Right ventricle myocardium superior (tissue), 1 donor: Measurements from ENCODE around the gene HEPACAM2. TPM values are rescaled to one million over a fixed set of nuclear protein-coding genes. Genes with fewer than 3 reads are reported as not detected.
A peak's percentile ranks its signal among the peaks of the same experiment; 100 is the strongest.

ENCODE experiments used
- ATAC-seq: fragments of 200-7000 bp; cut with Tn5 transposase; one replicate; pipeline ENCODE4 v1.9.1; 2020; ENCODE audit warnings: mild to moderate bottlenecking; ENCODE audit not compliant: poor library complexity
- DNase-seq: peaks from one replicate; pipeline ENCODE4 v3.0.0-alpha.2; 2020
- intact Hi-C: fragments of 100-400 bp; cut with DNase I; formaldehyde crosslinking; loops from one replicate; pipeline ENCODE4 v1.11.2; 2022
- total RNA-seq: library from RNA; stranded (reverse); fragmentation: NEBNext Ultra II Directional; extraction: Animal tissue kit (Norgen Biotek cat#: 25700); gene quantifications from one replicate; pipeline ENCODE4 v1.2.1, GENCODE V29; 2021
- donor health status: DM: no; HTN: yes; CAD: no; lungs with severe emphysema.

The HEPACAM2 gene
- total RNA-seq, 1 donor from 2014 or later = not detected

DNA sequence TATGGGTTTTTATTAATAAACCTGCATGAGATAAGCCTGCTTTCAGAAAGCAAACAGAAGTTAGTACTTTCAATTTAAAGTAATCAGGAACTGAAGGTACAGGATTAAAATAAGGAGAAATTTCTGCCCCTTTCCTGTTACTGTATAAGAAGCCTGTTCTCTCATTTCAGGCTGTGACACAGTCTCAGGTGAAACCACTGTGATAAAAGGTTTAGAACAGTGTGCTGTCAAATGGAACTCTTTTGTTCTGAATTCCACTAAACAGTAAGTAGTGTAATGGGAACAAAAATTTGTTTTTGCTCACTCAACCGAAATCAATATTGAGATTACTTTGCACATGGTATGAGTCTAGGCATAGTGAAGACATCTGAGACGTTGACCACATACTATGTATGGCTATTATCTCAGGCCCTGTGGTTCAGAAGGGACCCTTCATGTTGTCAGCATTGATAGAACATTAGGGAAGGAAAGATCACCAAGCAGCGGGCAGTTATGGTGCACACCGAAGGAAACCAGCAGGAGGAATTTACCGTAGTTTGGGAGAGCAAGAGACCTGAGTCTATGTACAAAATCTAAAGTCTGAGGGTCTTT lies 14.9 kb downstream of the HEPACAM2 start:
- DNase-seq = no peak
- intact Hi-C loops = no loop called here
- ATAC-seq = no peak

- intact Hi-C loops = no loop called here
- DNase-seq (no peak), ATAC-seq (no peak)
These were observed 21.2 kb downstream of the HEPACAM2 start for GRCh38 chr7:93205046-93205445.

DNA sequence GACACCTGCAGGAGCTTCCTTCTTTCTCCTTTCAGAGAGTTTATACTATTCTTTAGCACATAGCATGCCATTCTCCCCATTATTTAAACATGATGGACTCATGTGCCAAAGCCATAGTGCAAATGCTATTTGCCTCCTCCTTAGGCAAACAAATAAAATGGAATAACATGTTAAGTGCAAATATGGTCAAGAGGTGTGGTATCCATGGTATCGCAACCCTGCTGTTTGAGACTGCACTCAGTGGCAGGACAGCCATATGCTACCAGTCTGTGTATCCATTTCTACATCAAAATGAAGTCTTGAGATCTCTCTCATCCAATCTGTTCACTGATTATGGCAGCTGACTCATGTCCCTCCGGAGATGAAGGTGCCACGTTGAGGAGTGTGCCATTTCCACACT lies 22.8 kb downstream of the HEPACAM2 start:
- intact Hi-C loops = no loop called here
- DNase-seq (no peak), ATAC-seq (no peak)

GRCh38 chr7:93202594-93203250 lies 23.5 kb downstream of the HEPACAM2 start:
- ATAC-seq (no peak), DNase-seq (no peak)
- intact Hi-C loops = no loop called here

GRCh38 chr7:93198472-93198871 lies 27.8 kb downstream of the HEPACAM2 start:
- DNase-seq (no peak), ATAC-seq (no peak)
- intact Hi-C loops = no loop called here

GRCh38 chr7:93196336-93196735 lies 29.9 kb downstream of the HEPACAM2 start:
- DNase-seq (peak; percentile 32), ATAC-seq (no peak)
- intact Hi-C loops = no loop called here

DNA sequence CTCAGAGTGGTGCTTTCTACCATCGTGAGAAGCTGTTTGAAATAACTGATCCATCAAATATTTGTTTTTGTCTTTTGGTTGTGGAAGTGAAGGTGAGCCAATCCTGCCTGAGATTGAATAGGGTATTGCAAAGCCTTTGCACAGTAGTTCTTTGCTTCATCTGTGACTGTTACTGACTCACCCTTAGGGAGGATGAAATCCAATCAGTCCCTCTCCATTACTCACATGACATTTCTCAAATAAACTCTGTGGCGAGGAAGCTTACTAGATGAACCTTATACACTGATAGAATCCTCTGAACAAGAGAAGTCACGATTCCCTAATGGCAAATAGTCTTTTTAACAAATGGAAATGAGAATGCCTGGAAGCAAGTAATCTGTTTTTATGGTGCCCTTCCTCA lies 31.9 kb downstream of the HEPACAM2 start:
- DNase-seq (no peak), ATAC-seq (no peak)
- intact Hi-C loops = no loop called here

DNA sequence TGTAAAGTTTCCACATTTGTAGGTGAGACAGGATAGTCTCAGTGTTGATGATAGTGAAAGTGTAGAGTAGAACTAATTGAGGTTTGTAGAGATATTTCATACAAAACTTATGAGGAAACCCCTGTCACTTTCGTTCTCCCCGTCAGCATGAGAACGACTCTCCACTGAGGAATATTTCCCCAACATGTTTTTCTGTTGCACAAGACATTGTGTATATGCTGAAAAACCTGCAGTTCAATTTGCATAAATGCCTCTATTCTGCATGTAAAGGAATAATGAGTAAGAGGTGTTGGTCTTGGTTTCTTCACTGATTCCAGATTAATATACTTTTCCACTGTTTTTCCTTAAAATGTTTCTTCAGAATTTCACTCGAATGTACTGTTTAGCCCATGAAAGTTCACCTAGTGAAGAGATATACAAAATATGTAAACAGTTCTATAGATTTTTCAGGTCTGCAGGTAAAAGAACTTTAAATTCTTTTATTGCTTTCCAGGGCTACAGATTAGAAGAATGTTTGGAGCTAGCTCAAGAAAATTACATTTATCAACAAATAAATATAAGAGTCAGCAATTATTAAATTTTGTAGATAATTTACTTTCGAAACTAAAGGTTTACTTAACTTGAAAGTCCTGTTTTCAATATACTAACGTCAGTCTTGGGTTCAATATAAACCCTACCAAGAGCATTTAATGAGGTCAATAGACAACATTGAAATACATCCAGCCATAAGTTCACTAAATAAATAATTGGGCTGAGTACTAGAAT lies 37.2 kb downstream of the HEPACAM2 start:
- intact Hi-C loops = no loop called here
- DNase-seq (no peak), ATAC-seq (no peak)

DNA sequence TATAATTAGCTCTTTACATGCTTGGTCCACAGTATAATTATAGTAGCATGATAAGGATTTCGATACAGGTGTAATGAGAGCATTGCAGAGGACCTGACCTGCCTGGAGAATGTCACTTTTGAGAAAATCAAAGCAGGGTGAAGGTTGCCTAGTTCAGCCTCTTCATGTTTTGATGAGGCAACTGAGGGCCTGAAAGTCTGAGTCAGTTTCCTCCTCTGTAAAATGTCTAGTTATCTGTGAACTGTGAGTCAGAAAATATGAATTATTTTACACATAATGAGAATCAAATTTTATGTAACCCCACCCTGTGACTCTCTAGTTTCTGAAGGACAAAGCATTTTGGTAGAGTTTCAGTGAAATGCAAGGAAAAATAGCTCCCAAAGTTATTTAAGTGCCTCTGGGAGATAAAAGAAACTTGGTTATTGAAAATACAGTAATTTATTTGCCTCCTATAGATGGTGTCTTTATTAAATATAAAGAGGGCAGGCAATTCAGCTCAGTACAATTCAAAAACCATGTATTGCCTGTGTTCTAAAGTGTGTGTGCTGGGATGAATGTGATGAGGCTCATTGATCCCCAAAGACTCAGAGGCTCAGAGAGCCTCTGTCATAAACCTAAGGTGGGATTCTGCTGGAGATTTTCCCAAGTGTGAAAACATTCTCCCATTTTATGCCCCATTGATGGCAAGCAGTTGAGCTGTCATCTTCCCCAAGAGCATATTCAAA lies 40.8 kb downstream of the HEPACAM2 start:
- intact Hi-C loops = no loop called here
- ATAC-seq (no peak), DNase-seq (no peak)

DNA sequence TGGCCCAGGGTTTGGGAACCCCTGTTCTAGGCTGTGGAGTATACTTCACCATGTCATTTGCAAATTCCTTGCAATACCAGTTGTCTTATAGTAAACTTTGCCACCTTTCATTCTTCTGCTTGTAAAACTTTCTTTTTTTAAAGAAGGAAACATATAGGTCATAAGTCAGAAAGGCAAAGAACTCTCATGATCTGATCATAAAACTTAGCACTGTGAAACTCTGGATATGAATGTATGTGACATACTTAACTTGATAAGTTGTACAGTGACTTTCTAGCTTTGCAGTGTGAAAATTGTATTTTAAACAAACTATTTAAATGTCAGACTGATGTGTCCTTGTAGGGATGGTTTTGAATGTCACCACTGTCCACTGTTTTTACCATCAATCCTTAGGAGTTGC lies 47.1 kb downstream of the HEPACAM2 start:
- no peak for DNase-seq
- no peak for ATAC-seq
- intact Hi-C loops = no loop called here

- no peak for DNase-seq
- no peak for ATAC-seq
- intact Hi-C loops = no loop called here
These were observed 48.1 kb downstream of the HEPACAM2 start for GRCh38 chr7:93178213-93178612.

GRCh38 chr7:93176992-93177580 lies 49.2 kb downstream of the HEPACAM2 start:
- no peak for ATAC-seq
- no peak for DNase-seq
- intact Hi-C loops = no loop called here

GRCh38 chr7:93175219-93175618 lies 51.0 kb downstream of the HEPACAM2 start:
- ATAC-seq (no peak), DNase-seq (no peak)
- intact Hi-C loops = no loop called here

GRCh38 chr7:93172683-93173082 lies 53.6 kb downstream of the HEPACAM2 start:
- ATAC-seq (no peak), DNase-seq (no peak)
- intact Hi-C loops = no loop called here

DNA sequence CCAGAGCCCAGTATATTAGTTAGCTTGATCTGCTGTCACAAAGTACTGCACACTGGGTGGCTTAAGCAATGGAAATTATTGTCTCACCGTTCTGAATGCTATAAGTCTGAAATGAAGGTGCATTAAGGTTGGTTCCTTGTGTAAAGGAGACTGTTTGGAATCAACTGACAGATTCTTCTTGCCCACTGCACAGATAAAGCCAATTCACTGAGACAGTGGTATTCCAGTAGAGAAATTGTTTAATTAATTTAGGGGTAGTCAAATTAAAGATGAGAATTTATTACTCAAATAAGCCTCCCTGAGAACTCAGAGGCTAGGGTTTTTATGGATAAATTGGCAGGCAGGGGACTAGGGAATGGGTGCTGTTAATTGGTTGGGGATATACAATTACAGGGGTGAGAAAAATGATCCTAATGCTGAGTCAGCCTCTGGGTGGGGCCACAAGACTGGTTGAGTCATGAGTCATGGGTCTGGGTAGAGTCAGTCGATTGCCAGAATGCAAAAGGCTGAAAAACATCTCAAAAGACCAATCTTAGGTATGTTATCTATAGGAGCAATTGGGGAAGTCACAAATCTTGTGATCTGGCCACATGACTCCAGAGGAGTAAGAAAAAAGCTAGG lies 54.6 kb downstream of the HEPACAM2 start:
- intact Hi-C loops = no loop called here
- no peak for DNase-seq
- no peak for ATAC-seq

- no peak for ATAC-seq
- intact Hi-C loops = no loop called here
These were observed 60.8 kb downstream of the HEPACAM2 start for GRCh38 chr7:93165447-93165846.

DNA sequence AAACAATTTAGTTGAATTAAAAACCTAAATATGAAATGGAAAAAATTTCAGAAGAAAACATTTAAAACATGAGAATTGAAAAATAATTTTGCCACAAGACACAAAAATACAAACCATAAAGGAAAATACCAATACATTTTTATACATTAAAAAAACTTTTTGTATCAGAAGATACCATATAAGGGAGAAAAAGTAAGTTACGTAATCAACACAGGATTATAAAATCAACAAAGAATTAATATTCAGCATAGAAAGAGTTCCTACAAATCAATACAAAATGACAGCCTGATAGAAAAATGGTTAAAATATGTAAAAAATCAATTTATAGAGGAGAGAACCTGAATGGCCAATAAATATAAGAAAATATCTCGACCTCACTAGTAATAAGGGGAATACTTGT lies 61.5 kb downstream of the HEPACAM2 start:
- intact Hi-C loops = no loop called here
- no peak for DNase-seq
- ATAC-seq = no peak

More at GRCh38 chr7:93165447-93165846, 60.8 kb downstream of the HEPACAM2 start:
- DNase-seq = no peak

DNA sequence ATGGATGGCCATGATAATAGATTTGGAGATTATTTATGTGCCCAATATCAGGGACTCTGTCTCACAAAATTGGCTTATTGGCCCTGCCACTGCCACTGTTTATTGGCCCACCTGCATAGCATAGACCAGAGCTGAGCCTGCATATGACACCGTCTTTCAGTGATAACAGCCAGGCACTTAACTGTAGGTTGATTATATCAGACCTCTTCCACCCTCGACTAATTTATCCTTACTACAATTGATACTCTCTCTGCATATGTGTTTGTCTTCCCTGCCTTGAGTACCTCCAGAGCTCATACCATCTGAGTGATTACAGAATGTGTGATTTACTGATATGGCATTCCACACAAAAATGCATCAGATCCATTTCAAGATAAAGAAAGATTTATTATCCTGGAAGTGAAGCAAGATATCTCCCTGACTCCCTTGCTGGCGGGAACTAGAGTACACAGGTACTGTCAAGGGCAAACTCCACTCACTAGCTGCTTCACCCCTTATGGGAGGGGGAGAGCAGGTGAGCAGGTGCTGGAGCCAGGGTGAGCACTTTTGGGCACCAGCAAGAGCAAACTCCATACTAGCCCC lies 65.0 kb downstream of the HEPACAM2 start:
- ATAC-seq (no peak), DNase-seq (no peak)
- intact Hi-C loops = no loop called here
